Ishikawa (cell line): ENCODE measurements around the gene HECTD4.

Source experiments
- CEBPB ChIP-seq: IDR thresholded peaks from 2 replicates; pipeline ENCODE4 v1.6.1; 2012
- CREB1 ChIP-seq: IDR thresholded peaks from 2 replicates; pipeline ENCODE4 v1.6.1; 2012; ENCODE audit warnings: low read depth
- EGR1 ChIP-seq: IDR thresholded peaks from 2 replicates; pipeline ENCODE4 v1.6.1; 2012
- EP300 ChIP-seq: IDR thresholded peaks from 2 replicates; pipeline ENCODE4 v1.6.1; 2012; ENCODE audit warnings: borderline replicate concordance
- FOXM1 ChIP-seq: IDR thresholded peaks from 2 replicates; pipeline ENCODE4 v1.6.1; 2012; ENCODE audit warnings: low read depth, borderline replicate concordance
- MAX ChIP-seq: IDR thresholded peaks from 2 replicates; pipeline ENCODE4 v1.6.1; 2012
- NFIC ChIP-seq: IDR thresholded peaks from 2 replicates; pipeline ENCODE4 v1.6.1; 2012
- RAD21 ChIP-seq: IDR thresholded peaks from 2 replicates; pipeline ENCODE4 v1.6.1; 2012; ENCODE audit warnings: low read depth
- REST ChIP-seq: IDR thresholded peaks from 2 replicates; pipeline ENCODE4 v1.6.1; 2012; ENCODE audit warnings: low read depth, mild to moderate bottlenecking
- TAF1 ChIP-seq: IDR thresholded peaks from 2 replicates; pipeline ENCODE4 v1.6.1; 2012; ENCODE audit warnings: low read depth, mild to moderate bottlenecking
- YY1 ChIP-seq: IDR thresholded peaks from 2 replicates; pipeline ENCODE4 v1.6.1; 2012; ENCODE audit warnings: low read depth

- TF ChIP-seq RAD21 (no peak), CREB1 (no peak), EP300 (no peak), CEBPB (no peak), YY1 (no peak), FOXM1 (no peak), TAF1 (no peak), REST (no peak), NFIC (no peak), MAX (no peak), EGR1 (no peak)
Measured at GRCh38 chr12:112207397-112207924, 174.8 kb downstream of the HECTD4 start.
